HG02588 (cell line): Measurements from ENCODE around the gene SLC17A5.
A peak's percentile ranks its signal among the peaks of the same experiment; 100 is the strongest.
"Not testable (repeated sequence)": the region's sequence is repeated elsewhere in the genome, so short reads cannot be mapped to it uniquely, and the experiment has no call there.

Experiments
- ATAC-seq: cut with Tn5 transposase; IDR thresholded peaks from one replicate; pipeline ENCODE4 v1.9.1; 2021; ENCODE audit warnings: mild to moderate bottlenecking, moderate library complexity; ENCODE audit not compliant: unreplicated experiment

Gene SLC17A5

GRCh38 chr6:73666393-73666792 is 12.6 kb upstream of the SLC17A5 start:
- ATAC-seq = no peak

- ATAC-seq = peak; percentile 54
Measured at GRCh38 chr6:73665686-73666319, 12.0 kb upstream of the SLC17A5 start.

DNA sequence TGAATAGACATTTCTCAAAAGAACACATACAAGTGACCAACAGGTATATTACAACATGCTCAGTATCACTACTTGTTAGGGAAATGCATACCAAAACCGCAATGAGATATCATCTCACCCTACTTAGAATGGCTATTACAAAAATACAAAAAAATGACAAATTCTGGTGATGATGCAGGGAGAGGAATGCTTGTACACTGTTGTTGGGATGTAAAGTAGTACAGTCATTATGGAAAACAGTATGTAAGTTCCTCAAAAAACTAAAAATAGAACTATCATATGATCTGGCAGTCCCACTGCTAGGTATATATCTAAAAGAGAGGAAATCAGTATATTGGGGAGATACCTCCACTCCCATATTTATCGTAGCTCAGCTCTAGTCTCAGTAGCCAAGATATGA is 10.9 kb upstream of the SLC17A5 start:
- no peak for ATAC-seq

GRCh38 chr6:73657201-73657600 is 3.4 kb upstream of the SLC17A5 start:
- no peak for ATAC-seq

- ATAC-seq = no peak
Measured at GRCh38 chr6:73656531-73657145, 2.8 kb upstream of the SLC17A5 start.

- ATAC-seq = no peak
Measured at GRCh38 chr6:73655341-73655917, 1.6 kb upstream of the SLC17A5 start.

DNA sequence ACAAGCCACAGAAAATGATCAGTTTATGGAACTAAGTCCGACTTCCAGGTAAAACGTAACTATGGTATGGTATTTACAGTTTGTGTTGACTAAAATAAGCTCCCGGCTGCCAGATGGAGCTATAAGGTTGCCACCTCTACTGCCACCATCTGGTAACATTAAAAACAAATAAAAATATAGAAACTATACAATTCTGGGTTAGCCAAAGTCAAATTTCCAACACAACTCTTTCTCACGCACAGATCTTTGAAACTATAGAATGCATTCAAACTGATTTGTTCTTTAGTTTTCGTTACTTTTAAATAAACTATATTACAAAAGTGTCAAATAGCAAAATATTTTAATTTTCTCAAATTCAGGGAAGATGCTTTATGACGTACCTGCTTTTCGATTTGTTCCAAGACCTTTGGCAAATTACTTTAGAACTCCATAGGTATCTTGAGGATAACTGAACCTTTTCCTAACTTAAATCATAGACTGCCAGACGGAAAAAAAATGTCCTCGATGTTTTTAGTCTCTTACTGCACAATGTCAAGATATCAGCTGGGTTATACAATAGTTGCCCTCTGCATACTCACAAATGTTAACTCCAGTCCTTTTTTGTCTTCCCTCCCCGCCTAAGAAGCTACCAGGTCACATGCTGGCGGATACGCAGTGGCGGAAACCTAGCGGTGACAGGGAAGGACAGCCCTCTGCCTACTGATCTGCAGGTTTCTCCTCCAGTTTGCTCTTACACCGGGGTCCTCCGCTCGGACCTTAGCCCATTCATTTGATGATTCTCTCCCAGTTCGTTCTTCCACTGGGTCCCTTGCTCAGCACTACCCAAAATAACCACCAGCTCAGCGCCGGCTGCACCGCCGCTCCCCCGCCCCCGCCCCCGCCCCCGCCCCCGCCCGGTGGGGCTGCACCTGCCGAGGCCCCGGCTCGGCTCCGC is 888 bp downstream of the SLC17A5 start:
- ATAC-seq = peak; percentile 35

DNA sequence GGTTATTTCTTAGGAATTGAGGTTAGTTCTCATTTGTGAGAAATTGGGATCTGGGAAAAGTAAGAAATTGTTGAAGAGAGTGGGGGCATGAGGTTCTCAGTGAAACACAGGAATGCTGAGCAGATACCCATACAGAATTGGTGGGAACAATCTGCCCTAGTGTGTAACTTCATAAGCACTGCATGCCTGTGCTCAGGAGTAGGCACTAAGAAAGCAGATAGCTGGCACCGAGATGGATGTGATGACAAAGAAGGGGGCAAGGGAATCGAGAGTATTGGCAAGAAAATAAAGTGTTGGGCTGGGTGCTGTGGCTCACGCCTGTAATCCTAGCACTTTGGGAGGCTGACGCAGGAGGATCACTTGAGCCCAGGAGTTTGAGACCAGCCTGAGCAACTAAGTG is 4.0 kb downstream of the SLC17A5 start:
- no peak for ATAC-seq

DNA sequence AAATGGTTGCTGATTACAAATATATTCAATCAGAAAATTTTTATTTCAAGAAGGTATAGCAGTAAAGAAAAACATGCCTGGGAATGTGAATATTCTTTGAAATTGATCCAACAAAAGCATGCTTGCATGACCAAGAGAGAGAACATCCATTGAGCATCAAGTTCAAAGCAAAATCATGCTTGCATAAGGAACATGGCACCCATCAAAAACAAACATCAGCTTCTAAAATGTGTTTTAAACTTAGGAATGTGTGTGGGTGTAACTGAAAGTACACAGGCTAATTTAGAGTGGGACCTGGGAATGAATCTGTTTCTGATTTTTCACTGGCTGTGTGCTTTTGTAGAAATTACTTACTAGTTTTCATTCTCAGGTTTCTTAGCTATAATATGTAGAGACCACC is 5.6 kb downstream of the SLC17A5 start:
- no peak for ATAC-seq

DNA sequence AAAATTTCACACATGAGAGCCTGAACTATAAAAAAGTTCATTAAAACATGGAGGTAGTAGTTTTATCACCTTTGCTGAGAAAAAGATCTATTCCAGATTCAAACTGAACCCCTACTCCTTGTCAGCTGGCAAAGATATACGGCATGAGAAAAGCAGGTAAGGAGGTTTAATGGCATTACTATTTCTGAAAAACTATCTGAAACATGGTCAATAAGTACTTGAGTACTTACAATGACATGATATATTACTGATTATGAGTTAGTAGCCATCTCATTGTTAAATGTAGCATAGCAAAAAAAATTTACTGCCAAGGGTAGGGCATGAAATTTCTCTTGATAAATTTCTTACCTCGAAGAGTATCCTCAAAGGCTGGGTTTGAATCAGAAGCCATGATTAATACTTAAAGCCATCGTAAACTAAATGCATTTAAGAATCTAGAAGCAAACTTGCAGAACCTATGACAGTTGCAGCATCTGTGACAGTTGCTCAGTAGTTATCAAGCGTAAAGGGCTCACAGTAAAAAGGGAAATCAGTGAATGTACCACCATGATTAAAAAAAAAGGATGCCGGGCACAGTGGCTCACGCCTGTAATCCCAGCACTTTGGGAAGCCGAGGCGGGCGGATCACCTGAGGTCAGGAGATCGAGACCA is 8.7 kb downstream of the SLC17A5 start:
- ATAC-seq = no peak

- no peak for ATAC-seq
Measured at GRCh38 chr6:73644030-73644429, 9.8 kb downstream of the SLC17A5 start.

GRCh38 chr6:73642530-73642929 is 11.3 kb downstream of the SLC17A5 start:
- ATAC-seq = no peak

DNA sequence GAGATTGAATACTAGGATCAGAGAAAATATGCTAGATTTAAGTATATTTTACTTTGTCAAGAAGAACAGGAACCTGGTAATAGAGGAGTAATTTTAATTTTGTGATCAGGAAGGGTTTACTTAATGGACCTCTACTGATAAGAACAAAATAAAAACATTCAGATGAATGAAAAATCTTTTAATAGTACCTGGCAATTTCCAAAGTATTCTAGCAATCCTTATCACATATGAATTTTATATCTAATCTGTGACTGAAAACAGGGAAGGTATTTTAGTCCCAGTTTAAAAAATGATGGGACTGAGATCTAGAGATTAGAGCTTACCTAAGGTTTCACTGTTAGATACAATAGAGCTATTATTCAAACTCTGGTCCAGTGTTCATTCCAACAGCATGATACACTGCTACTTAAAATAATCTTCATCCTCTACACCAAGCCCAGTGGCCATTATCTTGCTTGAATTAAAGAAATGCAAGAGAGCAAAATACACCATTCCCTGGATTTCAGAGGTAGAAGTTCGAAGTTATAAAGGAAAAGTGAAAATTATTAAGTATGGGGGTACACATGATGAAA is 13.5 kb downstream of the SLC17A5 start:
- no peak for ATAC-seq

- ATAC-seq = no peak
Measured at GRCh38 chr6:73639040-73639439, 14.8 kb downstream of the SLC17A5 start.

GRCh38 chr6:73637404-73637803 is 16.4 kb downstream of the SLC17A5 start:
- ATAC-seq = no peak

- no peak for ATAC-seq
Measured at GRCh38 chr6:73636048-73636447, 17.7 kb downstream of the SLC17A5 start.

- no peak for ATAC-seq
Measured at GRCh38 chr6:73632346-73632745, 21.4 kb downstream of the SLC17A5 start.

- ATAC-seq = no peak
Measured at GRCh38 chr6:73631849-73632248, 21.9 kb downstream of the SLC17A5 start.

DNA sequence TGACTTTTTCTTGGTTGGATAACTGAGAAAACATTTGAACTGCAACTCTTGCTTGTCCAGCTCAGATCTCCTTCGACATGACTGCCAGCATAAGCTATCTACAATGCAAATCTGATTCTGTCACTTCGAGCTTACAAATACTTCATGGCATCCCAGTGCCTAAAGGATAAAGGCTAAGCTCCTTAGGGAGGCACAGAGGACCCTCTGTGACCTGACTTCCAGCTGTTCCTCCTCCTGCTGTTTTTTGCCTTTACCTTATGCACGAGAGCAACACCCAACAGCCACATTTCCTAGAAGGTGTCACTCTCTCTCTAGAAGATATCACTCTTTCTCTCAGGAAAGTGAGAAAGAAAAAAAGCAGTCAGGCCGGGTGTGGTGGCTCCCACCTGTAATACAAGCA is 23.4 kb downstream of the SLC17A5 start:
- ATAC-seq = no peak

DNA sequence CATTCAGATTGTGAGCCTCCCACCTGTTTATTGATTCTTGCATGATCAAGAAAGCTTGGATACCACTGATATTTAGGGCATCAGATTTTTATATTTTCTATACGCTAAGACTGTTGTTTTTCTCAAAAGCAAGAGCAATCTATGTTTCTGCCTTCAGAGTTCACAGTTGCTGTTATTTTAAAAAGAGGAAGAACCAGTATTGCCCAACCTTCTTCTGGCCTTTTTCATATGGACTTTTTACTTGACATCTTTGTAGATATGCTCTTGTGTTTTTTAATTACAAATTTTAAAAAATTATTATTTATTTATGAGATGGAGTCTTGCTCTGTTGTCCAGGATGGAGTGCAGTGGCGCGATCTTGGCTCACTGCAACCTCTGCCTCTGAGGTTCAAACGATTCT is 28.9 kb downstream of the SLC17A5 start:
- no peak for ATAC-seq

DNA sequence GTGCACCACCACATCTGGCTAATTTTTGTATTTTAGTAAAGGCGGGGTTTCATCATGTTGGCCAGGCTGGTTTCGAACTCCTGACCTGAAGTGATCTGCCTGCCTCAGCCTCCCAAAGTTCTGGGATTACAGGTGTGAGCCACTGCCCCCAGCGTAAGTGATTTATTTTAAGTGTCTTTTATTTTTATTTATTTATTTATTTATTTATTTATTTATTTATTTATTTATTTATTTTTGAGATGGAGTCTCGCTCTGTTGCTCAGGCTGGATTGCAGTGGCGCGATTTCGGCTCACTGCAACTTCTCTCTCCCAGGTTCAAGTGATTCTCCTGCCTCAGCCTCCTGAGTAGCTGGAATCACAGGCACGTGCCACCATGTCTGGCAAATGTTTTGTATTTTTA is 30.3 kb downstream of the SLC17A5 start:
- ATAC-seq = not testable (repeated sequence)
